GM19023 (cell line): ENCODE measurements around the gene SRPK3.

Experiments
- ATAC-seq: cut with Tn5 transposase; IDR thresholded peaks from one replicate; pipeline ENCODE4 v1.9.1; 2021; ENCODE audit warnings: mild to moderate bottlenecking, moderate library complexity; ENCODE audit not compliant: unreplicated experiment

The SRPK3 gene

GRCh38 chrX:153769865-153770600 is 10.8 kb upstream of the SRPK3 start:
- ATAC-seq = no peak

- no peak for ATAC-seq
Measured at GRCh38 chrX:153770601-153771414, 10.0 kb upstream of the SRPK3 start.

- no peak for ATAC-seq
Measured at GRCh38 chrX:153771415-153772315, 9.2 kb upstream of the SRPK3 start.

- ATAC-seq = no peak
Measured at GRCh38 chrX:153772316-153773217, 8.3 kb upstream of the SRPK3 start.

- ATAC-seq = no peak
Measured at GRCh38 chrX:153773218-153773611, 7.6 kb upstream of the SRPK3 start.

- no peak for ATAC-seq
Measured at GRCh38 chrX:153773741-153774575, 6.9 kb upstream of the SRPK3 start.

GRCh38 chrX:153774576-153775292 is 6.1 kb upstream of the SRPK3 start:
- ATAC-seq = no peak

- ATAC-seq = no peak
Measured at GRCh38 chrX:153775293-153776119, 5.3 kb upstream of the SRPK3 start.

GRCh38 chrX:153776120-153776599 is 4.7 kb upstream of the SRPK3 start:
- no peak for ATAC-seq

GRCh38 chrX:153776611-153777045 is 4.2 kb upstream of the SRPK3 start:
- no peak for ATAC-seq

GRCh38 chrX:153777261-153778090 is 3.4 kb upstream of the SRPK3 start:
- no peak for ATAC-seq

- no peak for ATAC-seq
Measured at GRCh38 chrX:153778181-153778580, 2.7 kb upstream of the SRPK3 start.

- no peak for ATAC-seq
Measured at GRCh38 chrX:153778684-153779101, 2.1 kb upstream of the SRPK3 start.

GRCh38 chrX:153779891-153780677 is 757 bp upstream of the SRPK3 start:
- ATAC-seq = no peak

- no peak for ATAC-seq
Measured at GRCh38 chrX:153781428-153782047, 697 bp downstream of the SRPK3 start.
